Karpas-422 (cell line): ENCODE measurements around the gene GALNT17. TPM values are rescaled to one million over a fixed set of nuclear protein-coding genes. Genes with fewer than 3 reads are reported as not detected.

Experiments
- DNase-seq: peaks from one replicate; pipeline ENCODE4 v3.0.0-alpha.2; 2015
- H2AFZ ChIP-seq: fragments of 200-600 bp; sonication (generic); 2 replicates; pipeline ENCODE4 v1.6.1; 2014; ENCODE audit warnings: antibody characterized with exemption, low read length, mixed read lengths
- H3K27ac ChIP-seq: fragments of 200-600 bp; sonication (generic); 2 replicates; pipeline ENCODE4 v1.5.1; 2014; ENCODE audit warnings: mild to moderate bottlenecking, low read length, moderate library complexity
- H3K27me3 ChIP-seq: fragments of 200-600 bp; sonication (generic); 2 replicates; pipeline ENCODE4 v1.6.1; 2014; ENCODE audit warnings: low read length, mixed read lengths
- H3K36me3 ChIP-seq: fragments of 200-600 bp; sonication (generic); 2 replicates; pipeline ENCODE4 v1.6.1; 2014; ENCODE audit warnings: low read length, mixed read lengths; ENCODE audit not compliant: insufficient read depth
- H3K4me1 ChIP-seq: fragments of 200-600 bp; sonication (generic); 2 replicates; pipeline ENCODE4 v1.6.1; 2014; ENCODE audit warnings: mild to moderate bottlenecking, low read length, mixed read lengths
- H3K4me2 ChIP-seq: fragments of 200-600 bp; sonication (generic); 2 replicates; pipeline ENCODE4 v1.6.1; 2014; ENCODE audit warnings: low read length, low read depth, mild to moderate bottlenecking; ENCODE audit not compliant: poor library complexity, severe bottlenecking
- H3K4me3 ChIP-seq: fragments of 200-600 bp; sonication (generic); 2 replicates; pipeline ENCODE4 v1.5.1; 2014; ENCODE audit warnings: mild to moderate bottlenecking, antibody characterized with exemption, low read length, mixed read lengths
- H3K79me2 ChIP-seq: fragments of 200-600 bp; sonication (generic); 2 replicates; pipeline ENCODE4 v1.6.1; 2014; ENCODE audit warnings: mild to moderate bottlenecking, low read length, mixed read lengths
- H3K9ac ChIP-seq: fragments of 200-600 bp; sonication (generic); 2 replicates; pipeline ENCODE4 v1.6.0; 2014; ENCODE audit warnings: low read length
- H3K9me2 ChIP-seq: fragments of 200-600 bp; sonication (generic), shearing (Covaris generic); replicated peaks from 2 replicates; pipeline ENCODE4 v1.6.0; 2014; ENCODE audit warnings: mild to moderate bottlenecking, low read length, moderate library complexity; ENCODE audit not compliant: insufficient read depth
- H3K9me3 ChIP-seq: fragments of 300-700, 200-600 bp; sonication (generic); 2 replicates; pipeline ENCODE4 v1.6.1; 2014; ENCODE audit warnings: low read length, mixed read lengths
- H4K20me1 ChIP-seq: fragments of 200-600 bp; sonication (generic); 2 replicates; pipeline ENCODE4 v1.6.1; 2014; ENCODE audit warnings: mild to moderate bottlenecking, antibody characterized with exemption, low read length, low read depth; ENCODE audit not compliant: insufficient read depth
- total RNA-seq: library from RNA; depleted of rRNA; stranded (reverse); fragments of >200 nt; shearing (Covaris generic); gene quantifications from 2 replicates; pipeline ENCODE4 v1.2.3, GENCODE V29; 2014; ENCODE audit warnings: low replicate concordance

Gene GALNT17
- total RNA-seq, 1 experiment from 2014 or later = not detected

- no peaks in the 10 kb centered on the region for H3K27me3 ChIP-seq
- no peaks in the 10 kb centered on the region for H3K9me2 ChIP-seq
- H3K79me2 ChIP-seq = no peaks in the 10 kb centered on the region
- H3K36me3 ChIP-seq = no peaks in the 10 kb centered on the region
- H3K9me3 ChIP-seq = no peaks in the 10 kb centered on the region
- no peaks in the 10 kb centered on the region for H3K4me1 ChIP-seq
- H3K4me2 ChIP-seq = no peak overlapping the region
- no peak overlapping the region for H2AFZ ChIP-seq
- no peak for DNase-seq
- H4K20me1 ChIP-seq = no peaks in the 10 kb centered on the region
- no peak overlapping the region for H3K27ac ChIP-seq
- no peak overlapping the region for H3K4me3 ChIP-seq
- no peak overlapping the region for H3K9ac ChIP-seq
Observed at GRCh38 chr7:71131256-71132126, 453 bp upstream of the GALNT17 start.

- no peaks in the 10 kb centered on the region for H3K79me2 ChIP-seq
- H2AFZ ChIP-seq = no peak overlapping the region
- no peaks in the 10 kb centered on the region for H3K36me3 ChIP-seq
- no peaks in the 10 kb centered on the region for H4K20me1 ChIP-seq
- H3K9me2 ChIP-seq = no peaks in the 10 kb centered on the region
- H3K9me3 ChIP-seq = no peaks in the 10 kb centered on the region
- DNase-seq = no peak
- H3K27ac ChIP-seq = no peak overlapping the region
- no peak overlapping the region for H3K9ac ChIP-seq
- no peak overlapping the region for H3K4me2 ChIP-seq
- no peak overlapping the region for H3K4me3 ChIP-seq
- no peaks in the 10 kb centered on the region for H3K27me3 ChIP-seq
- H3K4me1 ChIP-seq = no peaks in the 10 kb centered on the region
Observed at GRCh38 chr7:71132377-71133231, 660 bp downstream of the GALNT17 start.

- Histone ChIP-seq H3K9me2 (no peaks in the 10 kb centered on the region), H3K9me3 (no peaks in the 10 kb centered on the region), H3K79me2 (no peaks in the 10 kb centered on the region), H2AFZ (no peak overlapping the region), H3K27ac (no peak overlapping the region), H3K27me3 (no peaks in the 10 kb centered on the region), H4K20me1 (no peaks in the 10 kb centered on the region), H3K4me2 (no peak overlapping the region), H3K9ac (no peak overlapping the region), H3K4me1 (no peaks in the 10 kb centered on the region), H3K36me3 (no peaks in the 10 kb centered on the region), H3K4me3 (no peak overlapping the region)
- no peak for DNase-seq
Observed at GRCh38 chr7:71133232-71133622, 1.3 kb downstream of the GALNT17 start.

GRCh38 chr7:71133856-71134255, 1.9 kb downstream of the GALNT17 start:
- H2AFZ ChIP-seq = no peak overlapping the region
- H3K79me2 ChIP-seq = no peaks in the 10 kb centered on the region
- no peak for DNase-seq
- H3K4me3 ChIP-seq = no peak overlapping the region
- H3K27me3 ChIP-seq = no peaks in the 10 kb centered on the region
- no peaks in the 10 kb centered on the region for H3K4me1 ChIP-seq
- no peaks in the 10 kb centered on the region for H3K9me3 ChIP-seq
- no peaks in the 10 kb centered on the region for H3K36me3 ChIP-seq
- H4K20me1 ChIP-seq = no peaks in the 10 kb centered on the region
- no peak overlapping the region for H3K27ac ChIP-seq
- no peak overlapping the region for H3K4me2 ChIP-seq
- no peaks in the 10 kb centered on the region for H3K9me2 ChIP-seq
- H3K9ac ChIP-seq = no peak overlapping the region

GRCh38 chr7:71135116-71135515, 3.2 kb downstream of the GALNT17 start:
- Histone ChIP-seq H3K79me2 (no peaks in the 10 kb centered on the region), H3K4me1 (no peaks in the 10 kb centered on the region), H3K4me3 (no peak overlapping the region), H3K27ac (no peak overlapping the region), H3K9me2 (no peaks in the 10 kb centered on the region), H3K9me3 (no peaks in the 10 kb centered on the region), H3K27me3 (no peaks in the 10 kb centered on the region), H3K4me2 (no peak overlapping the region), H3K9ac (no peak overlapping the region), H3K36me3 (no peaks in the 10 kb centered on the region), H2AFZ (no peak overlapping the region), H4K20me1 (no peaks in the 10 kb centered on the region)
- DNase-seq = no peak

GRCh38 chr7:71135663-71136062, 3.7 kb downstream of the GALNT17 start:
- Histone ChIP-seq H3K4me3 (no peak overlapping the region), H3K4me2 (no peak overlapping the region), H3K9me2 (no peaks in the 10 kb centered on the region), H3K9me3 (no peaks in the 10 kb centered on the region), H3K79me2 (no peaks in the 10 kb centered on the region), H4K20me1 (no peaks in the 10 kb centered on the region), H3K9ac (no peak overlapping the region), H3K36me3 (no peaks in the 10 kb centered on the region), H3K4me1 (no peaks in the 10 kb centered on the region), H2AFZ (no peak overlapping the region), H3K27ac (no peak overlapping the region), H3K27me3 (no peaks in the 10 kb centered on the region)
- DNase-seq = no peak

GRCh38 chr7:71137479-71137878, 5.5 kb downstream of the GALNT17 start:
- Histone ChIP-seq H3K4me3 (no peak overlapping the region), H4K20me1 (no peaks in the 10 kb centered on the region), H3K9me2 (no peaks in the 10 kb centered on the region), H3K27me3 (no peaks in the 10 kb centered on the region), H3K79me2 (no peaks in the 10 kb centered on the region), H3K9me3 (no peaks in the 10 kb centered on the region), H3K36me3 (no peaks in the 10 kb centered on the region), H2AFZ (no peak overlapping the region), H3K4me2 (no peak overlapping the region), H3K4me1 (no peaks in the 10 kb centered on the region), H3K9ac (no peak overlapping the region), H3K27ac (no peak overlapping the region)
- no peak for DNase-seq

- DNase-seq = no peak
- no peaks in the 10 kb centered on the region for H4K20me1 ChIP-seq
- H2AFZ ChIP-seq = no peak overlapping the region
- no peak overlapping the region for H3K27ac ChIP-seq
- H3K4me2 ChIP-seq = no peak overlapping the region
- H3K9me2 ChIP-seq = no peaks in the 10 kb centered on the region
- H3K9ac ChIP-seq = no peak overlapping the region
- H3K36me3 ChIP-seq = no peaks in the 10 kb centered on the region
- no peaks in the 10 kb centered on the region for H3K79me2 ChIP-seq
- no peaks in the 10 kb centered on the region for H3K27me3 ChIP-seq
- no peaks in the 10 kb centered on the region for H3K9me3 ChIP-seq
- H3K4me1 ChIP-seq = no peaks in the 10 kb centered on the region
- H3K4me3 ChIP-seq = no peak overlapping the region
Observed at GRCh38 chr7:71140264-71140663, 8.3 kb downstream of the GALNT17 start.
